Left ventricle myocardium superior (tissue), 1 donor: ENCODE data around the gene STAT4. TPM values are rescaled to one million over a fixed set of nuclear protein-coding genes. Genes with fewer than 3 reads are reported as not detected.
"Not testable (repeated sequence)": the region's sequence is repeated elsewhere in the genome, so short reads cannot be mapped to it uniquely, and the experiment has no call there.

Experiments
- ATAC-seq: fragments of 200-7000 bp; cut with Tn5 transposase; one replicate; pipeline ENCODE4 v1.9.1; 2020; ENCODE audit warnings: mild to moderate bottlenecking, moderate library complexity
- DNase-seq: peaks from one replicate; pipeline ENCODE4 v3.0.0-alpha.2; 2020
- intact Hi-C: fragments of 100-400 bp; cut with micrococcal nuclease; formaldehyde crosslinking; loops from one replicate; pipeline ENCODE4 v1.11.0; 2022
- total RNA-seq: library from RNA; stranded (reverse); fragmentation: NEBNext Ultra II Directional; extraction: Animal tissue kit (Norgen Biotek cat#: 25700); gene quantifications from one replicate; pipeline ENCODE4 v1.2.1, GENCODE V29; 2021
- donor health status: DM: no; HTN: yes; CAD: no; lungs with severe emphysema.

The STAT4 gene
- total RNA-seq, 1 donor from 2014 or later, result 0.57 TPM

GRCh38 chr2:191010887-191011885 is 139.6 kb downstream of the STAT4 start:
- intact Hi-C loops, result no loop called here
- ATAC-seq (no peak), DNase-seq (no peak)

DNA sequence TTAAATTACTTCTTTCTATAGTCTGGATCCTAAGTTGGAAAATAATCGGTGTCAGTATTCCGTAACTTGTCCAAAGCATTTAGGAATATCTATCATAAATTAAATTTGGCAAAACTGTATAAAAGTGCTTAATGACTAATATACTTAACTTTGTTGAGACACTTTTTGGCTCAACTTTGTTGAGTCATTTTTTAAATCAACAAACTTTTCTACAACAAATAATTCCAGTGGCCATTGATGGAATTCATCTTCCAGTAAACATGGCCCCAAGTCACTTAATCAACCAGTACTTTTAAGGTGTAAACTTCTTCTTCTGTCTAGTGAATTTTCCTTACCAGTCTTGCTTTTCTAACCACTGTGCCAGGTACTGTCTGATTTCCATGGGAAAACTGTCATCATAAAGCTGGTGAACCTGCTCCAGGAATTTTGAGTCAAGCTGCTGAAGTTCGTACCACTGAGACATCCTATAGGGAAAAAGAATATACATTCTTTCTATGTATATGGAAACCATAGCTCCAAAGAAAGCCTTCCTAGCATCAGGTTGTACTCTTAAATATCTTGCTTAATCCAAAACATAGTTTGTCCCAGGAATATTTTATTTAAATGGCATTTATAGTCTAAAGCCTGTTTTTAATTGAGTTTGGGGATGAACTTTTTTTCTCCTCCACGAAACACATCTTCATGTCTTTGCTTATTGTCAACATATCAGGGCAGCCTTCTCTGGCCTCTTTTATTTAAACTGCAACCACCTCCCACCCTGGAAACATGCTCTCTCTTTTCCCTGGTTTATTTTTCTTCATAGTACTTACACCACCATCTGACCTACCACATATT is 141.0 kb downstream of the STAT4 start:
- ATAC-seq, result no peak
- intact Hi-C loops, result no loop called here
- no peak for DNase-seq

DNA sequence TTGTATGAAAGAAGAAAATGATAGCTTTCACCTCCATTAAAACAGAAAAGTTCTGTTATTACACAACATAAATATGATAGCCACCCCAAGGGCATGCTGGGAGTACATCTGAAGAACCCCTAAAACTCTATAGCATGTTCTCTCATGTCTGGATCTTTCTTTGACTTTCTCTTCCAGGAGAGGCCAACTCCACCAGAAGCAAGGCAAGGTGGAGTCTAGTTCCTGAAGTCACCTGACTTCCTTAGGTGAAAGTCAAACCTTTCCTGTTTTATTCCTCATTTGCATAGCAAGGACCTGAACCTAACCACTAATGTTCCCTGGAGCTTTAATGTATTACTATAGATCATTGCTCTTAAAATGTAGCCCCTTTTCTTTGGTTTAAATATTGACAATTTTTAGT is 142.5 kb downstream of the STAT4 start:
- DNase-seq, result no peak
- intact Hi-C loops, result no loop called here
- no peak for ATAC-seq

DNA sequence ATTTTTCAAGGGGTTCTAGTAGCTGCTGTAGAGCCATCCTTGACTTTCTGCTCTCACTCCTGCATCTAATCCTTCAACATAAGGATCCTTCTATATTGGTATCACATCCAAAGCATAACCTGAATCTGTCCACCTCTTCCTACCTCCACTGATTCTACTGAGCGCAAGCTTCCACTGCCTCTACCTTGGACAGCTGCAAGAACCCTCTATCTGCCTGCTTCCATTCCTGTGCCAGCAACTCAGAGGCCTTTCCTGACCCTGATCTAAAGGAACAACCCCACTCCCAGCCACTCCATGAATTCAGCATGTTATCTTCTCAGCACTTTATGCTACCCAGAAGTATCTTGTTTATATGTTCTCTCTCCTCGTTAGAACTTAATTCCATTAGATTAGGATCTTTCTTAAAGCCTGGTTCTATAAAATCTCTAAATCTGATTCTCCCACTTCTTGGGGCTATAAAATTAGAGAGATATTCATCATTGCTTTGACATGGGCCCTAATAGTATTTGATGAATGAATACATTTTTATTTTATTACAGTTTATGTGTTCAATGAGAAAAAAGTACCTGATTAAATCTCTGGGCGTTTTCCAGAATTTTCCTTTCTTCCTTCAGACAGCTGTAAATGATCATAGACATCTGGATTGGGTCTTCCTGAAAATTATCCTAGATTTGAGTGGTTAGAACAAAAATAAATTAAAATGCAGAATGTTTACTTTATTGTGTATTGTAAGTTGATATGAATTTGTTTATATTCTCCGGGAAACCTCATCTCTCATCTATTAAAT is 143.6 kb downstream of the STAT4 start:
- intact Hi-C loops, result no loop called here
- DNase-seq (no peak), ATAC-seq (no peak)

GRCh38 chr2:191006297-191006696 is 144.5 kb downstream of the STAT4 start:
- intact Hi-C loops, result no loop called here
- no peak for ATAC-seq
- DNase-seq, result no peak

DNA sequence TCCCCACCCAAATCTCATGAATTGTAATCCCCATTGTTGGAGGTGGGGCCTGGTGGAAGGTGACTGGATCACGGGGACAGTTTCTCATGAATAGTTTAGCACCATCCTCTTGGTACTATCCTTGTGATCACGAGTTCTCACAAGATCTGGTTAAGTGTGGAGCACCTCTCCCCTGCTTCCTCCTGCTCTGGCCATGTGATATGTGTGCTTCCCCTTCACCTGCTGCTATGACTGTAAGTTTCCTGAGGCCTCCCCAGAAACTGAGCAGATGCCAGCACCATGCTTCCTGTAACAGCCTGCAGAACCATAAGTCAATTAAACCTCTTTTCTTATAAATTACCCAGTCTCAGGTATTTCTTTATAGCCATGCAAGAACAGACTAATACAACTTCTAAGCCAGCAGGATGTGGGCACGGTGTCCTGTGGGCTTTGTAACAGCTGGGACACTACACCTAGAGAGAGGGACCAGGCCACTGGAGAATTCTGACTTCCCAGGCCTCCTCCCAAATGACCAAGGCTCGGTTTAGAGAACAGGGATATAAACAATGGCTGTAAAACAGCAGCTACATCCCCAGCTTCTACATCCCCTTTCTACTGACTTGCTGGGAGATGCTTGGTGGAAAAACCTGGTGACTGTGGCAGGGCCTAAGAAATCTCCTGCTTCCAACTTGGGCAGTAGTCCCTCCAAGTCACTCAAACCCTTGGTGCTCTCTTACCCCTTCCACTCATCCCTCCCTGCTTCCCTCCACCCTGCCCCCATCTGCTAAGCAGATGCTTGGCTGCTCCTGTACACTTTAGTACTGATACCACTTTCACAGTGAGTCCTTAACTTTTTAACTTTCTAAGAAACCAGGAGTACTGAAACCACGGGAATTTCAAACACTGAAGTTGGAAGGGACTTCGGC is 147.1 kb downstream of the STAT4 start:
- DNase-seq (no peak), ATAC-seq (no peak)
- intact Hi-C loops, result no loop called here

- intact Hi-C loops, result no loop called here
- no peak for ATAC-seq
- DNase-seq, result no peak
Measured at GRCh38 chr2:191001624-191002023, 149.2 kb downstream of the STAT4 start.

DNA sequence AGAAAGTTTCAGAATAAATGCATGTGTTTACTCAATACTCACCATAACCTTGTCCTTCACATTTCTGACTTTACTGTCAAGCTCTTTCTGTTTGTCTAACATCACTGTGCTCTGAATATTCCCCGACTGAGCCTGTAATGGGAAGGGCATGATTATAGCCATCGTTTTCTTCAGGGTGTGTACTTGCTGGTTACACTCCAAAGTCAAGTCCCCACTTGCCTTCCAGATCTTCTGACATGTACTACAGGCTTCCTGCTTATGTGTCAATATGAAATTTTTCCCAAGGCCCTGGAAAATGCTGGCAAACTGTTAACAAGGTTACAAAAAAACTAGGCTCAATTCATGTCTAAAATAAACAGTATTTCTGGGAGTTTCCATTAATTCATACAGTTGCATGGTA is 149.8 kb downstream of the STAT4 start:
- no peak for ATAC-seq
- no peak for DNase-seq
- intact Hi-C loops, result no loop called here

GRCh38 chr2:190999949-191000665 is 150.7 kb downstream of the STAT4 start:
- intact Hi-C loops, result no loop called here
- ATAC-seq, result no peak
- no peak for DNase-seq

DNA sequence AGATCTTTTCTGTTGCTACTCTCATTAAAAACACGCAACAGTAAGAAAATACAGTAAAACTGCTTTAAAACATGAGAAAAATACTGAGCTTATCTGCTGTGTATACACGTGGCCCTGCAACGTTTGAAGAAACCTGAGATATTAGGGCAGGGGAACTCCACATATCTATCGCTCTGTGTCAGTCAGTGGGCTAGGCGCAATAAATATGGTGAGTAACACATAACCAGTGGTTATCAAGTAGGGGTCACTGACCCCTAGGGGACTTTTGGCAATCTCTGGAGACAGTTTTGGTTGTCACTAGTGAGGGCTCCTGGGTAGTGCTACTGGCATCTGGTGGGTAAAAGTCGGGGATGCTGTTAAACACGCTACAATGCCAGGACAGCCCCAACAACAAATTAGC is 151.7 kb downstream of the STAT4 start:
- DNase-seq (no peak), ATAC-seq (no peak)
- intact Hi-C loops, result no loop called here

- no peak for DNase-seq
- ATAC-seq, result no peak
- intact Hi-C loops, result no loop called here
Measured at GRCh38 chr2:190997526-190998113, 153.2 kb downstream of the STAT4 start.

DNA sequence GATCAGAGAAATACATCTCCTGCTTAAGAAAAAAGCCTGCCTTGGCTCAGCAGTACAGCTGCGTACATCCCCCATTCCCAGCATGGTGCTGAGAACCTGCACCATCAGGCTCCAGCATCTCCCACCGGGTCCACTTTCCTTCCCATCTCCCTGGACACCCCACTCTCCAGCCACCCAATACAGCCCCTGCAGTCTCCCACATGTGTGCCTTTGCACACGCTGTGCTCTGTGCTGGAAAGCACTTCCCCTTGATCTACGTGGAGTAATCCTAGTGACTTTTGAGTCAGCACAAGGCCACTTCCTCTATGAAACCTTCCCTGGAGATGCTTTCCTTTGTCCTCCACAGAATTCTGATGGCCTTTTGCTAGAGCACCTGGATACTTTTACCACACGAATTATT is 153.8 kb downstream of the STAT4 start:
- DNase-seq (no peak), ATAC-seq (peak; percentile 51)
- intact Hi-C loops, result no loop called here

- intact Hi-C loops, result no loop called here
- DNase-seq (no peak), ATAC-seq (peak; percentile 71)
Measured at GRCh38 chr2:190996338-190996946, 154.4 kb downstream of the STAT4 start.

- intact Hi-C loops, DNase-seq, ATAC-seq: not testable (repeated sequence)
Measured at GRCh38 chr2:190995315-190995714, 155.5 kb downstream of the STAT4 start.

- intact Hi-C loops, result no loop called here
- DNase-seq (no peak), ATAC-seq (no peak)
Measured at GRCh38 chr2:190994148-190994547, 156.6 kb downstream of the STAT4 start.

DNA sequence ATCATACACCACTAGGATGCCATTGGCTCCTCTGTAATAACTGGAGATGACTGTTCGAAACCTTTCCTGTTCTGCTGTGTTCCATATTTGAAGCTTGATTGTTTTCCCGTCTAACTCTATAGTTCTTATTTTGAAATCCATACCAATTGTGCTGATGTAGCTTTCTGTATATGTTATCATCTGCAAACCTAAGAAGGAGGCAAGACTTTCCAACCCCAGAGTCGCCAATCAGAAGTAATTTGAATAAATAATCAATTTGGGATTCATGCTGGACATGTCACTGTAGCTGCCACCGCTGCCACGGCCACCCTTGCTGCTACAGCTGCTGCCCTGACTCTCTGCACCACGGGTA is 157.5 kb downstream of the STAT4 start:
- DNase-seq, result no peak
- ATAC-seq, result no peak
- intact Hi-C loops, result no loop called here

- intact Hi-C loops, result no loop called here
- no peak for ATAC-seq
- no peak for DNase-seq
Measured at GRCh38 chr2:190990132-190990531, 160.7 kb downstream of the STAT4 start.
